ENCODE data around the gene IL17F.

Gene IL17F

DNA sequence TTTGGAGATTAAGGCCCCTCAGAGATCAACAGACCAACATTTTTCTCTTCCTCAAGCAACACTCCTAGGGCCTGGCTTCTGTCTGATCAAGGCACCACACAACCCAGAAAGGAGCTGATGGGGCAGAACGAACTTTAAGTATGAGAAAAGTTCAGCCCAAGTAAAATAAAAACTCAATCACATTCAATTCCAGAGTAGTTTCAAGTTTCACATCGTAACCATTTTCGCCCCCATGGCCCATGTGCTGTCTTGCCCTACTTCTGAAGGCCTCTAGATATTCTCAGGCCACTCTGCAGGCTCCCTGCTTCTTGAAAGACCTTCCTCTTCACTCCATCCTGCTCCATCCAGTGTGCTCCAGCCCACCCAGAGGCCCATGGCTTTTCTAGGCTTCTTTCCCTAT is 53.9 kb downstream of the IL17F start:
- no peak for DNase-seq (ENCODE audit: low spot score)

DNA sequence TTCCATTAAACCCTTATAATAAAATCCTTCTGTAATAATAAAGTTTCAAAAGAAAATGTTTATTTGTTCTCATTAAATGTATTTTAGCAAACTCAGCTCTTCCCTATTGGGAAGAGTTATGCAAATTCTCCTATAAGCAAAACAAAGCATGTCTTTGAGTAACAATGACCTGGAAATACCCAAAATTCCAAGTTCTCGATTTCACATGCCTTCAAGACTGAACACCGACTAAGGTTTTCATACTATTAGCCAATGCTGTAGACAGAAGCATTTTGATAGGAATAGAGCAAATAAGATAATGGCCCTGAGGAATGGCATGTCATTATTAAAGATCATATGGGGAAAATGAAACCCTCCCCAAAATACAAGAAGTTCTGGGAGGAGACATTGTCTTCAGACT is 54.3 kb downstream of the IL17F start:
- DNase-seq (ENCODE audit: low spot score), result no peak

DNA sequence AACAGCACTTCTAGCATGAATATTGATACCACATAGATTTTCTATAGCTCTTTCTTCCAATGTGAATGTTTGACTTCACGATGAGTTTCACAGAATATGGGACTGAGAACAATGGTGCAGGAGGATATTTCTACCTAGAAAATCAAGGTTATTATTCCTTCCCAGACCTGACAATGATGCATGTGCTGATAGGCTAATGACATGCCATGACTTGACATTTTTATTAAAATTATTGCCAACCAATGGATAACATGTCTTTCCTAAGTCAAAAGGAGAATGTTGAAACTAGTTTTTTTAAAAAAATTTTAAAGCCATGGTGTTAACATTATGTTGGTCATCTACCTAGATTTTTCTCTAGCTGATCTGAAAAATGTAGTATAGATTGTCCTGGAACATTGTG is 57.2 kb downstream of the IL17F start:
- DNase-seq (ENCODE audit: low spot score), result no peak

Data from AG08395 (cell line).